CD4-positive, alpha-beta T cell treated with Interleukin-4 for 1 hour (primary cell): ENCODE measurements around the gene ADRA2A.

Source experiments
- DNase-seq, 2 donors: peaks; one replicate each; pipeline ENCODE4 v3.0.0-alpha.2; 2020 to 2022

The ADRA2A gene

GRCh38 chr10:111083222-111084095 lies 6.6 kb downstream of the ADRA2A start:
- DNase-seq: no peak

DNA sequence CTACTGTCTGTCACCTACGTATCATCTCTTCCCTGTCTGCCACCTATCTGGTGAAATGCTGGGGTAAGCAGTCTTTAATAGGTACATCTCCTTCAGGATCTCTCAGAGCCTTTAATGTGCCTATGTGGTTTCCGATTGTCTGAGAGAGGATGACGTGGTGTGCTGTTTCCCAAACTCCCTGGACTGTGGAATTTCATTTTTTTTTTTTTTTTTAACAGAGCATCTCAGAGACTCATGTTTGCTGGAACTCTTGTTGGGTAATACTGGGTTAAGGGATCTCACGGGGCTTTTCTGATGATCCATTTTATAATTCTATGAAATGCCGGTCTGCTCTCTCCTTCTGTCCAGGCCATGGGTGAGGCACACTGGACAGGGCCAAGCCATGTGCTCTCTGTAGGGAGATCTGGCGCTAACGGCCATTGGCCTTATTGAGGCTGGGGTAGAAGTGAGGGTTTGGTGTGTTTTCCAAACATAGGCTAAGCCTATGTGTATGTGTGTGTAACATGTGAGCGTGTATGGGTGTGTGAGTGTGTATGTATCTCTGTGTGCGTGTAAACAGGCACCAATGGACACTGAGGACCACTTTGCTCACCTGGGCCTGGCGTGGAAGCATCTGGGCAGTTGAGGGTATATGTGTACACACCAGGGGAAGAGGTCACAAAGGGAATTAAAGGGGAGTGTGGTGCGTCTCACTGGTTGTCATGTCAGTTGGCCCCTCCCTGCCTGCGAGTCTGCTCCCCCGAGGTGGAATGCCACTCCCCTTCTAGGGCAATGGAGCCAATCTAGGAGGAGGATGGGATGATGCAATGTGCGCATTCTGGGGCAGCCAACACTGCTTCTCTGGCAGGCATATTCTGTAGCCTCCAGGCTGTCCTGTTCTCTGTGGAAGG lies 7.8 kb downstream of the ADRA2A start:
- DNase-seq: no peak

DNA sequence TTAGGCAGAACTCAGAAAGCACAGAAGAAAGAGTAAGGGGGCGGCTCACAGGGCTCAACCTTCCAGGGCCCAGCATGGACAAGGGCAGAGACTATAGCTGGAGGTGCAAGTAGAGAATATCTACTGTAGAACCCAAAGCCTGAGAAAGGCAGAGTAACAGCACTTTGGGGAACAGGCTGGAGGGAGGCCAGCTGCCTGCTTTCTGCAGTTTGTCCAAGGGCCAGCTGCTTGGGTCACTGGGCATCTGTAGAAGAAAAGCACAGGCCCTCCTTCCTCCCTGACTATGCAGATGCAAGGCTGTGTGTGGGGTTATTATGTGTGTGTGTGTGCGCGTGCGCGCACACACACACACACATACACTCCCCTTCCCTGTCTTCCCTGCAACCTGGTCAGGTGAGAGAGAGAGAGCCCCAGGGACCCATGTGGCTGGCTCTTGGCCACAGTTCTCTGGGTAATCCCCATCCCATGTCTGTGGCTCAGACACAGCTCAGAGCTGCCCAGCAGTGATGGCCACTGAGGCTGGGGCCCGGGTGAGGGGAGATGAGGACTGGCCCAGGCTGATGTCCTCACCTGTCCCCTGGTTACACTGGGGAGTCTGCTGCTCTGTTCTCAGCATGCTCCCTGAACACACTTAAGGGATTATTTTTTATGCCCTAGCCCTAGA lies 9.0 kb downstream of the ADRA2A start:
- no peak for DNase-seq

DNA sequence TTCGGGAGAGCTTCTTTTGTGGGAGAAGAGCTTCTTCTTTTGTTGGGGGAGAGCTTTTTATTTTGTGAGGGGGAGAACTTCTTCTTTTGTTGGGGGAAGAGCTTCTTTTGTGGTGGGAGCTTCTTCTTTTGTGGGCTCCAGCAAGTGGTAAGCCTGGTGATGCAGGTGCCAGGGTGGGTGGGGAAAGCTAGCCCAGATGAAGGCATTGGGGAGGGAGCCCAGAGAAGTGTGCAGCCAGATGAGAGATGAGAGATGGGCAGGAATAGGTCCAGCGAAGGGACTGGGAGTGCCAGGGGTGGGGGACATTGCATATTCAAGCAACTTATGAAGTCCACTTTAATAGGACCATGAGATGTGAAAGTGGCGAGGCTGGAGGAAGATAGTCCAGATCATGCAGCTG lies 9.7 kb downstream of the ADRA2A start:
- no peak for DNase-seq

DNA sequence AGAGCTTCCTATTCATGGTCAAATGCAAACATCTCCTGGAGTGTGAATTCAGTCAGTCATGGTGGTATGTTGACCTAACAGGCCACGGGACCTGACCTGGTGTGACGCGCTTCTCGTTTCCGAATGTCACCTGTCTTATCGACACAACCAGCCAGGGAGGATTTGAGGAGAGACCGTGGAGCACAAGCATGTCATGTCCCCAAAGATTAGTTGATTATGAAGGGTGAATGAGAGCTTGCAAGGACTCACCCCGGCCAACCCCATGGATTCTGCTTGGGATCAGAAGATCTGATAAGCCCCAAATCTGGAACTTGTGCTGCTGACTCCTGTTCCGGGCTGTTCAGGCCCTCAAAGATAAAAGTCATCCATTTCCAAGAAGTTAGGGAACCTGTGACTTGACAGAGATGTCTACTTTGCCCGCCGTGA lies 10.5 kb downstream of the ADRA2A start:
- DNase-seq: no peak

GRCh38 chr10:111087968-111088505 lies 11.2 kb downstream of the ADRA2A start:
- DNase-seq: no peak

DNA sequence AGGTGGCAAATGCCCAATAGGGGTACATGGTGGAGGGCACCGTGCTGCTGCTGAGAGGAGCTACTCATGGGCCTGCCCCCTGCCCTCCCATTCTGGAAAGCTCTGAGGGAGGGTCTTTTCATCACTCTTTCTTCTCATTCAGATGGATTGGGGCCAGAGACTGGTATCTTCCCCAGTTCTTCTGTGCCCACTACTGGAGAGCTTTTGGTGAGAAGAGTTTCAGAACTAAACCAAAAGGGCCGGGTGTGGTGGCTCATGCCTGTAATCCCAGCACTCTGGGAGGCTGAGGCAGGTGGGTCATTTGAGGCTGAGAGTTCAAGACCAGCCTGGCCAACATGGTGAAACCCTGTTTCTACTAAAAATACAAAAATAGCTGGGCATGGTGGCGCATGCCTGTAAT lies 12.5 kb downstream of the ADRA2A start:
- DNase-seq: no peak

DNA sequence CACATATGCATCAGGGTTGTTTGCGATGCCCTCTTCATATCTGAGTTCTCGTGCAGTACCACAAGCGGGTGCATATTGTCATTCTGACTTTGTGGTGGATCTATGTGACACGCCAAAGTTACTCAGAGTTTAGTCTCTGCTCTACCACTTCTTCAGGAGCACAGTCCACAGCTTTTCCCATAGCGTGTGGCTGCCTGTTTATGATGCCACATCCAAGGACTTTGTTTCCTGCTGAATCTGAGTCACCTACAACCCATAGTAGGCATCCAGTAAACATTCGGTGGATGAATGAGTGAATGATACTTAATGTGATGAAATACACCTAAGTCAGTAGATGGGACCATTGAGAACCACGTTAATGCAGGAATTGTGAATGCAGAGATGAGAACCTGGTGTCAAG lies 15.0 kb downstream of the ADRA2A start:
- DNase-seq: no peak

DNA sequence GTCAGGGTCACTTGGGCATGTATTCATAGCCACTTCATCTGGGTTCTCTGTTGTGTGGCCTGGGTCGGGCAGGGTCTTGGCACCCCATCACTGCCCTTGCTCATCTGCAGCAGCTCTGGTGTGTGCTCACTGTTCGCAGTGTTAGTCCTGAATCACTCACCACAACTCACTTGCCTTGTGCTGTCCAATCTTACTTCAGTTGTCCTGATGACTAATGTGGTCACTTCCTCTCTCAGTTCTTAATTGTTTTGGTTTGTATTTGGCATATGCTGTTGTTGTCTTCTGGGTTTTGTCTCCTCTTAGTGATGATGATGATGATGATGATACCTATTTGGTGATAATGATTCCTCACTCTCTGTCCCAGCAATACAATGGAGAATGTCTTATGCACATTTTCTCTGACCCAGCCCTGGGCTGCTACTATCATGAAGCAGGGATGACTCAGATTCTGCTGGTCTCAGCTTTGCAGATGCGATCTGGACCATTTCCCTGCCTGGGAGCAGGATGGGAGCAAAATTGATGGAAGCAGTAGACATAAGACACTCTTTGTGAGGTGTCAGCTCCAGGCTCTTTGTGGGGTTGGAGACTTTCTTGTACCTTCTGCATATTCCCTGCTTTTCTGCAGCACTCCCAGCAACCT lies 17.0 kb downstream of the ADRA2A start:
- DNase-seq: no peak

GRCh38 chr10:111098679-111099437 lies 22.0 kb downstream of the ADRA2A start:
- DNase-seq: no peak

DNA sequence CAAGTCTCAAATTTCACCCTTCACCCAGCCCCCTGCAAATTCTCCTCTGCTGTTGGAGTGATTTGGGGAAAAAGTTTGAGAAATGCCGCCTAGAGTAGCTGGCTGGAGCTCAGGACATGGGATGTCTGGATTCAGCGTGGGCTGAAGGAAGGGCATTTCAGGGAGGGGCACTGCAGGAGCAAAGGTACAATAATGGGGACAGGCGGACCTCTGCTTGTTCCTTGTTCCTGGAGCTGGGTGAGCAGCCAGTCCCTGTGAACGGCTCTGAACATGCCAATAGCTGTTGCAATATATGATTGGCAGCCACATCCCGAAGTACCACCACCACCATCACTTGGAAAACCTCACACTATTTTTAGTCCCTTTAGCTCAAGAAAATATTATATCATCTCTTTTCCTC lies 23.4 kb downstream of the ADRA2A start:
- no peak for DNase-seq

GRCh38 chr10:111101796-111102195 lies 25.0 kb downstream of the ADRA2A start:
- no peak for DNase-seq

- DNase-seq: no peak
Measured at GRCh38 chr10:111102359-111102837, 25.6 kb downstream of the ADRA2A start.

DNA sequence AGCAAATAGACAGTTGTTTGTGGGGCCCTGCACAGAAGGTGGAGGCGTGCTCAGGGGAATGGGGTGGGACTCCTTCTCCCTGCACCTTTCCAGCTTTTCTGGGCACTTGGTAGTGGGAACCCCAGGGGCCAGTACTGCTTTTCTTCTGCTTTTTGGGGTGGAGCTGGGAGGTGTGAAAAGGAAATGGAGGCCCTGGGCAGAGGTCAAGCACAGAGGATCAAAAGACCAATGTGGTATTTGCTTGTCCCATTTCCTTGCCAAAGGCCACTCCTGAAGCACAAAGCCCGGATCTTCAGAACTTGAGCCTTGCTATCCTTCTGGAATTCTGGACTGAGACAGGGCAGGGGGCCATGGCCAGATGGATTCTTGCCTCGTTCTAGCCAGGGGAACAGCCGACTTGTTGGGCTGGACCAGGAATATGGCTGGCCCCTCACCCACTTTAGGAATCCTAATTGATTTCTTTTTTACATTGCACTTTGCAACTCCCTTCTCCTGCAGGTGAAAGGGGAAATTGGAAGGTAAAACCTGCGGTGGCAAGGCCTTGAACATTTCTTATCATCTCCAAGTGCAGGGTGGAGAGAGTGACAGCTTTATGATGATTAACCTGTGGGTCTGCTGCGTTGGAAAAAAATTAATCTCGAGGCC lies 26.5 kb downstream of the ADRA2A start:
- no peak for DNase-seq

DNA sequence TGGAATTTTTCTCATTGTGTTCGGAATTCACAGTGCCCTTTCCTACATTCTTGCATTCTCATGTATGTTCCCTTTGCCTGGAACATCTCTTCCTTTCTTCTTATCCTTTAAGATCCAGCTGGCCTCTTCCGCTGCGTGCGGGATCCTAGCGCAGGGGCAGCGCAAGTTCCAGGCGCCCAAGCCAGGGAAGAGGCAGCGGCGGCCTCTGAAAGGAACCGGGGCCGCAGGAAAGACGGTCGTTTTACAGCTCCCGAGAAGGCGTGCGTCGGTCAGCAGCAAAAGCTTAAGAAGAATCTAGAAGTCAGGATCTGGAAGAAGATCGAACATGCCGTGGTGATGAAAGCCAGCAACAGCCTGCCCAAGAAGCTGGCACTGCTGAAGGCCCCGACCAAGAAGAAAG lies 28.0 kb downstream of the ADRA2A start:
- no peak for DNase-seq

DNA sequence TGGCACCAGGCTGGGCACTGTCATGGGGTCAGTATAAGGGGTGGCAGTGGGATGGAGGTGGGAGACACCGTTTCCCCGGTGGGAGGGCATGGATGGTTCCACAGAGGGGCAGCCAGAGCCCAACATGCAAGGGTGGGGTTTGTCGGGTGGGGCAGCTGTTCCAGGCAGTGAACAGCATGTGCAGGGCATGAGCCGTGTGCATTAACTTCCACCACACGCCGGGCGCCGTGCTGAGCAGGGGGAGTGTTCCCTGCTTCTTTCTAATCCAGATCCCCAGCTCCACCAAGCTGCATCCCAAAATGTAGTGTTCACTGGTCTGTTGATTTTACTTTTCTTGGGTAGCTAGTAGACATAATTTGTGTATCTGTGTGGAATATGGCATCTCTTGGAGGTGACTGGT lies 29.3 kb downstream of the ADRA2A start:
- no peak for DNase-seq

DNA sequence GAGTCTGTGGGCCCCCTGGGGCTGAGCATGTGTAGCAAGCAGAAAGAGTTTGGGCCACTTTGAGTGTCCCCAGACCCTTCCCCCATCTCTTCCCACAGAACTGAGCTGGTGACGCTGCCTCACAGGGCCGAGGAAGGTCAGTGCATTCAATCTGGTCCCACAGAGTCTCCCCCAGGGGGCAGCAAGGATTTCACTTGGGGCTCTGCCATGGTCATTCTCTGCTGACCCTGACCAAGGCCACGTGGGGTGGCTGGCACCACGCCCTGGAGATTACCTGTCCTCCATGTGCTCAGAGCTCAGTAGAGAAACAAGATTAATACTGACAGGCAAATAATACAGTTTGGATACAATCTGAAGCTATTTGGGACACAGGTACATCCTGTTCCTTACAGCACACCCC lies 30.2 kb downstream of the ADRA2A start:
- no peak for DNase-seq

- DNase-seq: no peak
Measured at GRCh38 chr10:111107846-111108245, 31.0 kb downstream of the ADRA2A start.

- DNase-seq: no peak
Measured at GRCh38 chr10:111108441-111108840, 31.6 kb downstream of the ADRA2A start.

GRCh38 chr10:111109501-111110242 lies 32.8 kb downstream of the ADRA2A start:
- DNase-seq: no peak
